ENCODE data around the gene BCAS4. TPM values are rescaled to one million over a fixed set of nuclear protein-coding genes. Genes with fewer than 3 reads are reported as not detected.
"Not testable (repeated sequence)": the region's sequence is repeated elsewhere in the genome, so short reads cannot be mapped to it uniquely, and the experiment has no call there.

The BCAS4 gene
- total RNA-seq, 4 donors from 2014 or later: 0.30 to 0.84 (median 0.51) TPM

DNA sequence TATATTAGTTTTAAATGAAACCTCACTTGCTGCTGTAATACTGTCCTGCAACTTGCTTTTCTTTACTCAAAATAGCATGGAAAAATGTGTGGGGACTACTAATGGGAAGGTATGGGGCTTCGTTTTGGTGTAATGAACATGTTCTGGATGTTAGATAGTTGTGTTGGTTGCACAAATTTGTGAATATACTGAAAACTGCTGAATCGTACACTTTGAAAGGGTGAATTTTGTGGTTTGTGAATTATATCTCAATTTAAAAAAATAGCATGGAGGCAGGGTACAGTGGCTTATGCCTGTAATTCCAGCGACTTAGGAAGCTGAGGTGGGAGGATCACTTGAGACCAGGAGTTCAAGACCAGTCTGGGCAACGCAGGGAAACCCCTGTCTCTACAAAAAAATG lies 2.3 kb downstream of the BCAS4 start:
- Histone ChIP-seq H3K4me3 (no peak overlapping the region), H3K27ac (no peak overlapping the region), H3K9me3 (no peaks in the 10 kb centered on the region), H3K4me1 (peaks cover 0 to 19% (median 0%) of the 10 kb centered on the region in 4 donors), H3K27me3 (no peaks in the 10 kb centered on the region), H3K36me3 (no peaks in the 10 kb centered on the region)
- no peak for DNase-seq (ENCODE audit: low spot score in 2 of 2)
- TF ChIP-seq, protein P1, sequence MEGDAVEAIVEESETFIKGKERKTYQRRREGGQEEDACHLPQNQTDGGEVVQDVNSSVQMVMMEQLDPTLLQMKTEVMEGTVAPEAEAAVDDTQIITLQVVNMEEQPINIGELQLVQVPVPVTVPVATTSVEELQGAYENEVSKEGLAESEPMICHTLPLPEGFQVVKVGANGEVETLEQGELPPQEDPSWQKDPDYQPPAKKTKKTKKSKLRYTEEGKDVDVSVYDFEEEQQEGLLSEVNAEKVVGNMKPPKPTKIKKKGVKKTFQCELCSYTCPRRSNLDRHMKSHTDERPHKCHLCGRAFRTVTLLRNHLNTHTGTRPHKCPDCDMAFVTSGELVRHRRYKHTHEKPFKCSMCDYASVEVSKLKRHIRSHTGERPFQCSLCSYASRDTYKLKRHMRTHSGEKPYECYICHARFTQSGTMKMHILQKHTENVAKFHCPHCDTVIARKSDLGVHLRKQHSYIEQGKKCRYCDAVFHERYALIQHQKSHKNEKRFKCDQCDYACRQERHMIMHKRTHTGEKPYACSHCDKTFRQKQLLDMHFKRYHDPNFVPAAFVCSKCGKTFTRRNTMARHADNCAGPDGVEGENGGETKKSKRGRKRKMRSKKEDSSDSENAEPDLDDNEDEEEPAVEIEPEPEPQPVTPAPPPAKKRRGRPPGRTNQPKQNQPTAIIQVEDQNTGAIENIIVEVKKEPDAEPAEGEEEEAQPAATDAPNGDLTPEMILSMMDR (IDR thresholded peaks at IDR 0.05): no peak
- TF ChIP-seq EP300 (IDR thresholded peaks at IDR 0.05) (no peak), POLR2A (IDR thresholded peaks at IDR 0.05) (no peak)
- 93 to 94% methylated on average over 4 of the region's 4 CpGs for WGBS, 2 donors

DNA sequence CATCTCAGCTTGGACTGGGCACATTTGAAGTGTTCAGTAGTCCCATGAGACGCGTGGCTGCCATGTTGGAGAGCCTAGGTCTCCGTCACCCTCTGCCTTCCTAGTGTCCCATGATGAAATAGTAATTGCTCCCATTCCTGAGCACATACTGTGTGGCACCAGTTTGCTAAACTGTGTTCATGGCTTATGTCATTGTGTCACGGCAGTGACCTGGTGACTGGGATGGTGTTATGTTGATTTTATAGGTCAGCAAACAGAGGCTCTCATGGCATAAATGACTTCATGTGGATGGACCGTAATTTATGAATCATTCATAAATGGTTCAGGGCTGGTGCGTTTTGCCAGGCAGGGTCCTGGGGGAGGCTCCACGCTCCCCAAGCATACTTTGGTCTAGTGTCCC lies 3.8 kb downstream of the BCAS4 start:
- H3K36me3 ChIP-seq: no peaks in the 10 kb centered on the region
- no peak for DNase-seq (ENCODE audit: low spot score in 2 of 2)
- WGBS, 2 donors: 74 to 76% methylated on average over 7 of the region's 7 CpGs

DNA sequence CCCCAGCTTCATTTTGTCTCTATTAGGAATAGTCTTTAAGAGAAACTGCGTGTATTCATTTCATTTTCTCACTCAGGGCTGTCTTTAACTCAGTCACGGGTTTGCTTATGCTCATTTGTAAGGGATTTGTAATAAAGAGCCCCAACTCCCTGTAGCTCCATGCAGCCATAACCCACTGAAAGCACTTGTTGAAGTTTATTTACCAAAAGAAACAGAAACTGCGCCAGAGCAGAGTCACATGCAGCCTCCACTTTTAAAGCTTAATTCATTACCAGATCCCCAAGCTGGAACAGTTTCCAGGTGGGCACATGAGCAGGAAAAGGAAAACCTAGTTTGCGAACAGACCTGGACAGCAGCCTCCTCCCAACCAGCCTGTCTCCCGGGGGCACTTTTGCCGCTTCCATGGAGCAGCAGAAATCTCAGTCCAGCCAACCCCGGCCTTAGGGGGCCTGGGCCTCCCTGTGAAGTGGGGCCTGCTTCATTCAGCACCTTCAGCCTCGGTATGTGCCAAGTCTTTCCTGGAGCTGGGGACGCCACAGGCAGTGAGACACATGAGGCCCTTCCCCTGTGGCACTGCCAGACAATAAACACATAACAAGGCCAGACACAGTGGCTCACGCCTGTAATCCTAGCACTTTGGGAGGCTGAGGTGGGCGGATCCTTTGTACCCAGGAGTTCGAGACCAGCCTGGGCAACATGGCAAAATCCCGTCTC lies 4.5 kb downstream of the BCAS4 start:
- Histone ChIP-seq H3K36me3 (no peaks in the 10 kb centered on the region), H3K27ac (no peak overlapping the region), H3K9me3 (no peaks in the 10 kb centered on the region), H3K4me1 (peaks cover 0 to 13% (median 0%) of the 10 kb centered on the region in 4 donors), H3K4me3 (no peak overlapping the region), H3K27me3 (no peaks in the 10 kb centered on the region)
- WGBS, 2 donors: 80 to 85% methylated on average over 13 of the region's 13 CpGs
- DNase-seq (ENCODE audit: low spot score in 2 of 2): no peak
- TF ChIP-seq, protein P1 (IDR thresholded peaks at IDR 0.05): no peak
- no peak for TF ChIP-seq EP300 (IDR thresholded peaks at IDR 0.05)

More for the DNA sequence above, 3.8 kb downstream of the BCAS4 start:
- TF ChIP-seq POLR2A (IDR thresholded peaks at IDR 0.05) (no peak), EP300 (IDR thresholded peaks at IDR 0.05) (no peak)
- TF ChIP-seq, protein P1 (IDR thresholded peaks at IDR 0.05): no peak
- no peak overlapping the region for H3K27ac ChIP-seq
- no peak overlapping the region for H3K4me3 ChIP-seq
- H3K27me3 ChIP-seq: no peaks in the 10 kb centered on the region
- no peaks in the 10 kb centered on the region for H3K9me3 ChIP-seq
- H3K4me1 ChIP-seq: peaks cover 0 to 19% (median 0%) of the 10 kb centered on the region in 4 donors

DNA sequence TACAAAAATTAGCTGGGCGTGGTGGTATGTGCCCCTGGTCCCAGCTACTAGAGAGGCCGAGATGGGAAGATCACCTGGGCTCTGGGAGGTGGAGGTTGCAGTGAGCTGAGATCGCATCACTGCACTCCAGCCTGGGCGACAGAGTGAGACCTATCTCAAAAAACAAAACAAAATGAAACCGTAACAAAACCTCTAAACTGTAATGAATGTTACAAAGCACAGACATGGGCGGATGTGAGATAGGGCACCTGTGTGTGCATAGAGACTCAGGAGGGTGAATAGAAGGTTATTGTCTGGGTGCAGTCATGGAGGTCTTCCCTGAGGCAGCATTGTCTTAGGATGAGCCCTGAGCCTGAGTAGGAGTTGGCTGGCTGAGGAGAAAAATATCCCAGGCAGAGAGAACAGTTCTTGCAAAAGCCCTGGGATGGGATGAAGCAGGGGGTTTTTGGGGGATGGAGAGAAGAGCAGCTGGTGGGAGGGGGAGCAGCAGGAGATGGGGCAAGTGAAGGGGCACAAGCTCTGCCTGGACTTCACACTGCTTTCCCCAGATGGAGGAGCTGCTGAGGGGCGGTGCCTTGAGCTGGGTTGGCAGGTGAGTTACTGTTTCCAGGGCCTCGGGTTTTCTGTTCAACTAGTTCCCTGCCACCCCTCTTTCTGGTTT lies 5.2 kb downstream of the BCAS4 start:
- 88 to 94% methylated on average over 8 of the region's 8 CpGs for WGBS, 2 donors
- no peak overlapping the region for H3K4me3 ChIP-seq
- TF ChIP-seq EP300 (IDR thresholded peaks at IDR 0.05) (no peak), POLR2A (IDR thresholded peaks at IDR 0.05) (no peak)
- TF ChIP-seq, protein P1 (IDR thresholded peaks at IDR 0.05): no peak
- H3K27ac ChIP-seq: no peak overlapping the region
- H3K27me3 ChIP-seq: no peaks in the 10 kb centered on the region
- DNase-seq (ENCODE audit: low spot score in 2 of 2): no peak
- H3K36me3 ChIP-seq: no peaks in the 10 kb centered on the region
- H3K4me1 ChIP-seq: peaks cover 0 to 8% (median 0%) of the 10 kb centered on the region in 4 donors
- no peaks in the 10 kb centered on the region for H3K9me3 ChIP-seq

DNA sequence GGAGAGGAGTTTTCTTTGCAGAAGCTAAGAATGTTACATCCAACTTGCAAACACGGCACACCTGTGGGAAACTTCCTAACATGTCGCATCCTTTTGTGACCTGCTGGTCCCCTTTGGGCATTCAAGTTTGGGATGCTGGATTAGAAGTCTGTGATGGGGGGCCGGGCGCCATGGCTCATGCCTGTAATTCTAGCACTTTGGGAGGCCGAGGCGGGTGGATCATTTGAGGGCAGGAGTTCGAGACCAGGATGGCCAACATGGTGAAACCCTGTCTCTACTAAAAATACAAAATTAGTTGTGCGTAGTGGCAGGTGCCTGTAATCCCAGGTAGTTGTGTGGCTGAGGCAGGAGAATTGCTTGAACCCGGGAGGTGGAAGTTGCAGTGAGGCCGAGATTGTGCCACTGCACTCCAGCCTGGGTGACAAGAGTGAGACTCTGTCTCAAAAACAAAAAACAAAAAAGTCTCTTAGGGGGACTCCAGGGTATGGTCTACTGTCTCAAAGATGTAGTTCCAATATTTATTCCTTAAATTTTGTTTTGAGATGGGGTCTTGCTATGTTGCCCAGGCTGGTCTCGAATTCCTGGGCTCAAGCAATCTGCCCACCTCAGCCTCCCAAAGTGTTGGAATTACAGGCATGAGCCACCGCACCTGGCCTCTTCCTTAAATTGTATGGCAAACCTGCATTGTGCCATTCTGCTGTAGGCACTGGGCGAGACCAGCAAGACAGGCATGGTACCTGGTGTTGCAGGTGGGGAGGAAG lies 6.3 kb downstream of the BCAS4 start:
- H3K9me3 ChIP-seq; H3K27ac ChIP-seq; H3K4me1 ChIP-seq; DNase-seq (ENCODE audit: low spot score in 2 of 2); H3K36me3 ChIP-seq; H3K4me3 ChIP-seq; H3K27me3 ChIP-seq: not testable (repeated sequence)
- 92 to 95% methylated on average over 13 of the region's 13 CpGs for WGBS, 2 donors

Measured in tibial nerve (tissue), 4 donors.